HG02798 (cell line): ENCODE measurements around the gene PIP4K2B.

Experiments used
- ATAC-seq: cut with Tn5 transposase; IDR thresholded peaks from one replicate; pipeline ENCODE4 v1.9.1; 2021; ENCODE audit warnings: mild to moderate bottlenecking; ENCODE audit not compliant: unreplicated experiment, poor library complexity

Gene PIP4K2B

DNA sequence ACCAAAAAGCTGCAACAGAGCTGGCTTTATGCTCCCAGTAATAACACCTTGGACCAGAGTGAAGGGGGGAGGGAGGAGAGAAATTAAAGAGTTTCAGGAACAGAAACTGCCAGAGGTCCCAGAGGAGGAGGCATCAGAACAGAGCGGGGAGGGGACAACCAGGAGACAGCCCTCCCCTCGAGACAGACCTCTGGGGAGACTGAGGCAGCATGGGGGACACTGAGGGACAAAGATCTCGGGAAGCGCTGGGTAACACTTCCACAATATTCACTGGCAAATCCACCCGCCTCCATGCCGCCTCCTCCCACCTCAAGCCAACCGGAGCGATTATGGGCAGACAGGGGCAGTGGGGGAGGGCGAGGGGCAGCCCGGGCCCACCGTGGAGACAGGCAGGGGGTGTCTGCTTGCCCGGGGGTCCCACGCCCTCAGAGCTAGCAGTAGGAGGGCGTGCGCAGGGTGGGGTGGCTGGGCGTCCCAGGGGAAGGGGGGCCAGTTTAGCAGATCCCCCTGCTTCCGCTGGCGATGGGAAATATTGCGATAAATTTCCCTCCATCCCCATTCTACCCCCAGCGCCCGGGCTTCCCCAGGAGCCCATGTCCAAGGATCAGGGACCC, 52.4 kb downstream of the PIP4K2B start:
- ATAC-seq = no peak

DNA sequence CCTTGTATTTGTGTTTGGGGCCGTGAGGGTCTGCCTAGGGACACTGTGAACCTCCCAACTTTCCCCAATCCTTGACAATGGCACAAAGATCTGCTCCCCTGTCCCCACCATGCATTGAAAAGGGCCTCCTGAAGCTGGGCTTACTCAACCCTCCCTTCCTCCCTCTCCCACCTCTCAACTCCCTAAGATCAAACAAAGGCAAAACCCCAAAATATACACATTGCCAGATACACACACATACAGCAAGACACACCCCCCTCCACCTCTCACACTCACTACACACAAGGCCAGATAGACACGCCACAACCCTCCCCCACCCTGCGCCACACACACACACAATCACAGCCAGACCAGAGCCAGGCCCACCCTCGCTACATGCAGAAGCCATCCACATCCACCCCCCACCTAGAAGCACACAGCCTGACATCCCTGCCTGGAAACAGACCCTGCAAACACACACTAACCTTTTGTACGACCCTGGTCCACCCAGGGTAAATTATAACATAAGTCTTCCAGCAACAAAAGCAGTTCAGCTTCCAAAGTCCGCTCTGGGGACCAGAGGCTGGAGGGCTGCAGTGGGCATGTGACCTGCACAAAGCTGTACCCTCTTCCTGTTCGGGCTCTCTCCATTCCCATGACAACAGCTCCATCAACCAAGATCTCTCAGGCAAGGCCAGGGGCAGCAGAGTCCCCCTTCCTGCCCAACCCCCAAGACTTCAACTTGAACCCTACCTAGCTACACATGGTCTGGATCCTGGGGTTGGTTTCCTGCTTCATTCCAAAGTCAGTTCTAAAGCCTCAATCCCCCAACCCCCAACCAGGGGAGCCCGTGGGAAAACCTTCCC, 53.1 kb downstream of the PIP4K2B start:
- ATAC-seq = no peak

DNA sequence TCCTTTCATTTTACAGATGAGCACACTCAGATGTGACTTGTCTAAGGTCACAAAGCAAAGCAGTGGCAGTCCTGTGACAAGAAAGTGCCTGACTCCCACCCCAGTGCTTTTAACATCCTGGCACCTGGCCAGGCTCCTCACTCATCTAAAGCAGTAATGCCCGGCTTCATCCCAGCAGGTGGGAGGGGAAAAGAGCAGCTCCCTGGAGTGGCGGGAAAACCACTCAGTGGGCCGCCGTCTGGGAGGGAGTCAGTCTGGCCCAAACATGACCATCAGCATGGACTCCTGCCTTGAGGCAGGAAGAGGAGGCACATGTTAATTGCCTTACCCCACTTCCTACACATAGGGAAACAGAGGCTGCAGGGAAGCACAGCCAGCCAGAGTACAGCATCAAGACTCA, 53.8 kb downstream of the PIP4K2B start:
- ATAC-seq = no peak

DNA sequence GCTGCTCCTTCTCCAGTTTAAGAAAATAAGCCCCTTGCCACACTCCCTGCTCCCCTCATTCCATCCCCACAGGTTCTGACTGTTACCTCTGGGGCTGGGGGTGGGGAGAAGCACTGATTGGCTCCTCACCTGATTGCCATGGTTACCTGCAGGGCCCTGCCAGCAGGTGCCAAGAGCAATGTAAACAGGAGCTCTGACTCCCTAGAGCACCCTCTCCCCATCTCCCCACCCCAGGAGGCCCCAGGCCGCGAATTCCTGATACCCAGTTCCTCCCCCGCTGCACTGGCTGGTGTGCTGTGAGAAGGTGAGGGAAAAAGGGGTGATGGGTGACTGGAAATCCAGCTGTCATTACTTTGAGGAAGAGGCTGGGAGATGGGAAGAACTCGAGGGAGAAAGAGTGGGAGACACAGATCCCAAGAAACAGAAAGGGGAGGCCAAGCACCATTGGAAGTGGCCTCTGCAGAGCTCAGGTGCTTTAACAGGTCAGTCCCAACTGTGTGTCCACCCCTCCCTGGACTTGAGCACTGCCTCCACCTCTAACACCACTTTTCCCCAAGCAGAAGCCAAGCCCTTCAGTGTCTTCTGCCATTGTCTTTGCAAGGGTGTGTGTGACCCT, 55.7 kb downstream of the PIP4K2B start:
- no peak for ATAC-seq

DNA sequence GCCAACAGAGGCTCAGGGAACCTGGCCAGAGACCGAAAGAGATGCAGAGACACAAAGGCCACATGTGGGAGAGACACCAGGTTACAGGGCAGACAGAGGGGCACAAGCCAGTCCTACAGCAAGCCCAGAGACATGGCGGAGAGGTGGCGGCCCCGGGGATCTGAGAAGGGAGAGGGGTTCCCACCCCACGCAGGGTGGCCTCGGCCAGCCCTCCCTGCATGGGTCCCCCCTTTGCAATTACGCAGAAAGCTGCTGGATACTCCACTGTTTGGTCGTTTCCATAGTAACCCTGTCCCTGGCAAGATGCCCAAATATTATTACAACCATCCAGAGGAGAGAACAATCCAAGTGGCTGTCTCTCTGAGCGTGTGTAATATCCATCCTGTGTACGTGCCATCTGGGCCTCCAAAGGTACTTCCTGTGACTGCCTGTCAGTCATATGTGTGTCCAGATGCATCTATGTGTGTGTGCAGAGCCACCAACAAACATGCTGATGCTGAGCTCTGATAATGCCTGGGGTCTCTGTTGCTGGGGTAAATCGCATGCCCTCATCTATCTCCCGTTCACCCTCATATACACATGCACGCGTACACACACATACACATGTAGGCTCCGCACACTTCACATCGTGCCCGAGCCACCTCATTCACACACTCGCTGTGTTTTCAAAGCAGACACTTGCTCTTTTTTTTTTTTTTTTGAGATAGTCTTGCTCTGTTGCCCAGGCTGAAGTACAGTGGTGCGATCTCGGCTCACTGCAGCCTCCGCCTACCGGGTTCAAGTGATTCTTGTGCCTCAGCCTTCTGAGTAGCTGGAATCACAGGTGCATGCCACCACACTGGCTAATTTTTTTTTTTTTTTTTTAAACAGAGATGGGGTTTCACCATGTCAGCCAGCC, 56.7 kb downstream of the PIP4K2B start:
- no peak for ATAC-seq

DNA sequence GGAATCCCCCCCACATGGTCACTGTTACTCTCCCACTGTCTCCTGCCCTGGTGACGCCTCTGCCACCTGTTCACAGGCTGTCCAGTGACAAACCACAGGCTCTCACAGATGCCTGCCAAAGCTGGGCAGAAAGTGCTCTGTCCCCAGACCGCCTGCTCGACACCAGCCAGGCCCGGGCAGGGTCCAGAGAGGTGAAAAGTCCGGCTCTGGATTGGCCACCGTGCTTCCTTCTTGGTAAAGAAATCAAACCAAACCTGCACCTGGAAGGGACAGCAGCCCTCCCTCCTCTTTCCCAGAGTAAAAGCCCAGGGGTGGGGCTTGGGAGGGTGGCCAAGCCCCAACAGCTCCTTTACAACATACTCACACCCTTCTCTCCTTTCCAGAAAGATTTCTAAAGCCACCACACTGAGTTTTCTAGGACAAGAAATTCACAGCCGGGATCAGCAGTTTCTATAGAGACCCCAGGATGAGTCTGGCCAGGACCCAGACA, 57.4 kb downstream of the PIP4K2B start:
- ATAC-seq = no peak

DNA sequence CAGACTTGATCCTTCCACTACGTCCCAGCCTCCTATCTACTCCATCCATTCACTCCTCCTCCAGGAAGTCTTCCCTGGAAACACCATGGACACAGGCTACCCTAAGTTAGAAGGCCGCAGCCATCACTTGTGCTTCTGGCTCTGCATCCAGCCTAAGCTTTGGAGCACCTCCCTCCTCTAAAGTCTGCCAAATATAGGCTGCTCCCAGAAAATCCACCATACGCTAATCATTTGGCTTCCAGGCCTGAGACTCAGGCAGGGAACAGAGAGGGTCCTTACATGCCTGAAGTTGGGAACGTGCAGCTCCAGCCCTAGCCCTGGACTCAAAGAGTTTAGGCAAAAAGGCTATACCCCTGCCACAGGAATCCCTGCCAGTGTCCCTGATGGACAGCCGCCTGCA, 57.9 kb downstream of the PIP4K2B start:
- ATAC-seq = no peak

DNA sequence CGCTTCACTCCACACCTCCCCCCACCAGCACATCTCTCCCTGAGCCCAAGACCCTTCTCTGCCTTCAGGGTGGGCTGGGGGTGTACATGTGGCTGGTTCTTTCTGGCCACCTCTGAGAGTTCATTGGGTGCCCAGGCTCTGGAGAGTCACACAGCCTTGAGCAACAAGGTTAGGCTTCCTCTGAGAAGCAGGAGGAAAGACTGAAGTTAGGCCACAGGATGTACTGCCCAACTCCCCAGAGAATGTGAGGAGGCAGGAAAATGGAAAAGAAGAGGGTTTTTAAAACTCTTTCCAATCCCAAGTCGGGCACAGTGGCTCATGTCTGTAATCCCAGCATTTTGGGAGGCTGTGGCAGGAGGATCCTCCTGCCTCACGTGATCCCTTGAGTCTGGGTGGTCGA, 58.5 kb downstream of the PIP4K2B start:
- ATAC-seq = no peak

DNA sequence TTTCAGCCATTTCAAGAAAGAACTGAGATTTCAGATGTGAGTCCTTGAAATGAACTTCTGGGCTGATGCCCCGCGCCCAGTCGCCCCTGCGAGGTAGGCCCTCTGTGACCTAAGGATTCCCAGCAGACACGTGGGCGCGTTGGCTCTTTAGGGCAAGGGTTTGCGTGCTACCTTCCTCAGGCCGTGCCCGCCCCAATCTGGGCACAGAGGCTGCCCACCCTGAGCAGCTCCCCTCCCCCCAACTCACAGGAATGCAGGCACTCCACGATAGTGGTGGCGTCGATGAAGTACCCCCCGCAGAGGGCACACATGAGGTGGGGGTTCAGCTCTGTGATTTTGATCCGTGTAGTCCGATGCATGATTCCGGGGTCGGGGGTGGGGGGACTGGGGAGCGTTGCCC, 59.3 kb downstream of the PIP4K2B start:
- ATAC-seq = no peak

DNA sequence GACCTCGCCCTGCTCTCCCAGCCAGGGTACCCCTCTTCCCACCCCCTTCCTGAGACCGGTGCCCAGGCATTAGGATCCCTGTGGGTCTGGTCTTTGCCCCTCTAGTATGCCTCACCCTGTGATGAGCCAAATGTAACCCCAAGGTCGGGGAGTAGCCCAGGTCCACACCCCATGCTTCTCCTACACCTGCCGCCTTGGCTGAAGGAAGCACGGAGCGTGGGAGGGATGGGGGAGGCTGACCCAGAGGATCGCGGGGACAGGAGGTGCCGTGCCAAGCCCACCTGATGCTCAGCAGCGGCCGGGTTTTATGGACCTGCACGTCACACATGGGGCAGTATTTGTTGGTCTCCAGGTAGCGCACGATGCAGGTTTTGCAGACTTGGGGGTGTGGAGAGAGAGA, 60.1 kb downstream of the PIP4K2B start:
- ATAC-seq = no peak

DNA sequence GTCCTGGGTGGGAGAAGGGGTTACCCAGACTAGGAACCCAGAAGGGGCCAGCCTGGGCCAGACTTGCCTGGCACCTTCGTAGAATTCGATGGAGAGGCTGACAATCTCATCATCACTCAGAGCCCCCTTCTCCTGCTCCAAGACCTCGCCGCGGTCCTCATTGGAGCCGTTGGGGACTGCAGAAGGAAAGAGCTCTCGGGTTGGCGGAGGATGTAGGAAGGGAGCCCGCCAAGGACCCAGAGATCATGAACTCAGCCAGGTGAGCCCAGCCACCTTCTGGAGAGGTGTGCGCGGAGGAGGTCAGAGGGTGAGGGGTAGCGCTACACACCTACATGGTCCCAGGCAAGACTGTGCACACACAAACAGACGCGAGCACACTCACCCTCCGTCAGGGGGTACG, 60.7 kb downstream of the PIP4K2B start:
- no peak for ATAC-seq

DNA sequence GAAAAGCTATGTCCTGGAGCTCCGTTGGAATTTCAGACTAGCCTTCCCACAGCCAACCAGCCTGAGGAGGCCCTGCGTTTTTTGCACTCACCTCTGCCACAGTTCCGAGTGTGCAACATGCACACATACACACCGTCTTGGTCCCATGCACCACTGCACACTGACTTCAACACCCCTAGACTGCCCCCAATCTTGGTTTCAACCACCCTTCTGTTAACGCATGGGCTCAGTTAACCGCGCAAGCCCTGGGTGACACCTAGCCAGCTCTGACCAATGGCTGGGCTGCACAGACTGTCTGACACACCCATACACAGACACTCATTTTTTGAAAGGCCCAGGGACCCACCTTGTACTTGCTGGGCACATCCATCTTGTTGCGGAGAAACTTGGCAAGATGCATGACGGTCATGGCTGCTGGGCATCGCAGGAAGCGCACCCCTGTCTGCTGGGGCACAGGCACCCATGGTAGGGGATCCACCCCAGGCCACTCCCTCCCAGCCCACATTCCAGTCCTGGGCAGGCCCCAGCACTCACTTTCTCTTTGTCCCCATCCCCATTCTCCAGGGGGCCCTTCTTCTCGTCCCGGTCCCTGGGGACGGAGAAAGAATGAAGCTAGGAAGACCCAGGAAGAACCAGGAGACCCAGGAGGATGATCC, 61.2 kb downstream of the PIP4K2B start:
- ATAC-seq = no peak

DNA sequence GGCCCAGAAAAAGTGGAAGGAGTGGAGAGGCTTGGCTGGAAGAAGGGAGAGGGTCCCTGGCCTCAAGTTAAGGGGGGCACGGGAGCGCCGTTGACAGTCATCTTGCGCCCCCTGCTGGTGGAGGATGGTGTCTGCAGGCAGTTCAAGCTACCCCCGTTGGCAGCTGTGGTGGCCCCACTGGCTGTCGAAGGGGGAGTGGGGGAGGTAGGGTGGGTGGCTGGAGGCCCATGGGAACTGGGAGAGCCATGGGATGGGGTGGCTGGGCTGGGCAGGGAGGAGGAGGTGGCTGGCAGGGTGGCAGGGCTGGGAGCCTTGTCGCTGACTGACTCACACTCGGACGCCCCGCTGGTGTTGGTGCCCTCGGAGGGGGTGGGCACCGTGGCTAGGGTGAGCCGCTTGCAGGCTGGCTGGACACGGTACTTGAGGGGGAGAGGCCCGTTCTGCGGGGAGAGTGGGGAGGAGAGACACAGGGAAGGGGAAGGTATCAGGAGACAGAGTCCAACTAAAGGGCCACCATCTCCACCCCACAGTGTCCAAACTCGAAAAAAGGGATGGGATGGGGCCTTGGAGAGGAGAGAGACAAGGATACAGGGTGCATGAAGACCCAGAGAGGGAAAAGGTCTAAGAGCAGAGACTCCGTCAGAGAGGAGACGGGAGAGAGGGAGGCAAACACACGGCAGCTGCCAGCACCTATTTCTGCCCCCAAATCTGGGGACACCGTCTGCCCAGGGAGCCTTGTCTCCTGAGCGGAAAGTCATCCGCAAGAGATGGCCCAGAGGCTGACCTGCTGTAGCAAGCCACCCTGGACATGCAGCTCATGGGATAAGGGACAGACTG, 64.0 kb downstream of the PIP4K2B start:
- no peak for ATAC-seq

DNA sequence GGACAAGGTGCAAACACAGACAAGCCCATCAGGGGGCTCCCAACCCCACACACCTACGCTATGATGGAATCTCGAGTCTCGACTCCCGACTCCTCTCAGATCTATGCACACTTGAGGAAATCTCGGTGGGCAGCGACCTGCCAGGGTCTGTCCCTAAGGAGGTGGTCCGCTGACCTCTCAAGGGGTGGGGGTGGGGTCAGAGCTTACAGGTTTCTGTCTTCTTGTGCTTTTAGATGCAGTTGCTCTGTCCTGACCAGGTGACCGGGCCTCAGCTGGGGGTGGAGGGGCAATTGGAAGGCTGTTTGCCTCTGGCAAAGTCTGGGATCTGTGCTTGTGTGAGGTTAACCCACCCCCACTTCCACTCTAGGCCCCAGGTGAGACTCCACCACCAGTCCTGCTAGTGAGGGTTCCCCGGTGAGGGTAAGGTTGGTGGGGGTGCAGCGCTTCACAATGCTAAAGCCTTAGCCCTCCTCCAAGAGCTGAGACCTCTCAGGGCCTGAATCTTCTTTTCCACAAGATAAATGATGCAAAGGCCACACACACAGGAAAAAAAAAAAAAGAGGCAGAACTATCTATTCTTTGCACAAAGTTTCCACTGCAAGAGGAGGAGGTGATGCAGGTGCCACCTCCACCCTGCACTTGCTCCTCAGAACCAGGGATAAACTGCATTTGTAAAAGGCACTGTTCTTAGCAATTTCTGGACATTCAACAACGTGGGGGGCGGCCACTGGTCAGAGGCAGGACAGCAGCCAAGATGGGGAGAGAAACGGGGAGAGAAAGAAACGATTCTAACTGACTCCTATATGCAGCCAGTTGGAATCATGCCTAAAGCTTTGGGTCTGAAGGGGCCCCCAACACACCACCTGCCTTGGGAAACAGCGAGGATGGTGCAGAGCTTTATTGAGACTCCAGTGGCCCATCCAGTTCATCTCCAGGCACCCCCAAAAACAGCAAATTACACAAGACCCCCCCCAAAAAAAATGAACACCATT, 65.1 kb downstream of the PIP4K2B start:
- ATAC-seq = no peak

DNA sequence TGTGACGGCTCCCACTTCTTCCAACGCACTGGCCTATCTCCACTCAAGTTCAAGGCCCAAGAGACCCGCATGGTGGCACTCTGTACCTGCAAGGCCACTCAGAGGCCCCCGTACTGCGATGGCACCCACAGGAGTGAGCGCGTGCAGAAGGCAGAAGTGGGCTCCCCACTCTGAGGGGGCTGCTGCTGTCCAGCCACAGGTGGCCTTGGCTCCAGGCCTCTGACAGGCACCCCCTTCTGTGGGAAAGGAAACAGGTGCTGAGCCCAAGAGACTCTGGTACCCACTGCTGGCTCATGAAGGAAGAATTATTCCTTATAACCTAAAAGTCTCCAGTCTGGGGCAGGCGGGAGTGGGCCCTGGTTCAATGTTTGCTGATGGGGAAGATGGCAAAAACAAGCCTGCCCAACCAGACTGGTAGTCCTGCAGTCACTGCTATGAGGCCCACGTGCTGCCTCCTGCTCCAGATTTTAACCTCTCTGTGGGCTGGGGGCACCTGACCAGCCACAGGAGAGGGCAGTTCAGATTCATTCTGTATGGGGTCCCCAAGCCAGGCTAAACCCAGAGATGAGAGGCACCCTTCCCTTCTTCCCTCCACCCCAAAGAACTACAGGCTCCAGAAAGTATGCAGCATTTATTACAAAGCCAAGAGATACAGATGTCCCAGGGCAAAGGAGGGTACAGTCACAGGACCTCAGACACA, 65.9 kb downstream of the PIP4K2B start:
- ATAC-seq = no peak

DNA sequence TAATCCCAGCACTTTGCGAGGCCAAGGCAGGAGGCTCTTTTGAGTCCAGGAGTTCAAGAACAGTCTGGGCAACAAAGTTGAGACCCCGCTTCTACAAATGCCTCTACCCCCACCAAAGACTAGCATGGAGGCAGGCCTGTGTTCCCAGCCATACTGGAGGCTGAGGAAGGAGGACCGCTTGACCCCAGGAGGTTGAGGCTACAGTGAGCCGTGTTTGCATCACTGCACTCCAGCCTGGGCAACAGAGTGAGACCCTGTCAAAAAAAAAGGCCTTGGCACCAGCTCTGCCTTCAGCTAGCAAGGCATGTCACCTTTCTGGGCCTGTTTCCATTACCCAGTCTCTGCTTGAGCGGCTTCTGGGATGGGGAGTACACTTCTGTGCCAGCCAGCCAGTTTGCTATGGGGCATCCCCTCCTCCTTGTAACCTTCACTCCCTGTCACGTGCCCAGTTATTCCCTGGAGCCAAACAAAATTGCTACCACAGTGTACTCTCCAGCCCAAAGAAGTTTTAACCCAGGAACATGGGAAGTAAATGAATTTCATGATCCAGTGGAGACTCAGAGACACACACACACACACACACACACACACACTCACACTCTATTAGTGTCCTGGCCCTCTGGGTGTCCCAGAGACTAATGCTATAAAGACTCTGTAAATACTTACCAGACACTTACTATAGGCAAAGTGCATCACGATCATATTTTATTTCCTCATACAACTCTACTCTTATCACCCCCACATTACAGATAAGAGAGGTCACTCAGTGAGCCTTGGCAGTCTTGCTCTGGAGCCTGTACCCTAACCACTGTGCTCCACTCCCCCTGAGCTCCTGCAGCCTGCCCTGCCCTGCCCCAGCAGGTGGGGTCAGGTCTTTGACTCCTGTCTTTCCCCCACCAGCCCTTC, 66.7 kb downstream of the PIP4K2B start:
- ATAC-seq = no peak
